Activated T-helper 1 cell treated with anti-CD3 and anti-CD28 coated beads, Interleukin-12 subunit alpha, Interleukin-12 subunit beta, Interleukin-2, Interleukin-4 antibody, amounts not matched to agents 30 ng/mL and 10 ng/mL and 1 ng/mL, durations not matched to agents 14 hours and 24 hours and 36 hours (primary cell): ENCODE data around the gene RHOH. TPM values are rescaled to one million over a fixed set of nuclear protein-coding genes. Genes with fewer than 3 reads are reported as not detected.
"Not testable (repeated sequence)": the region's sequence is repeated elsewhere in the genome, so short reads cannot be mapped to it uniquely, and the experiment has no call there.

ENCODE experiments used
- DNase-seq: peaks from one replicate; pipeline ENCODE4 v3.0.0; 2021; ENCODE audit warnings: low spot score
- H3K27ac Mint-ChIP-seq: one replicate; pipeline ENCODE4 v1.8.0; 2021; ENCODE audit warnings: mild to moderate bottlenecking, mixed read lengths
- H3K27me3 Mint-ChIP-seq: one replicate; pipeline ENCODE4 v1.8.0; 2022; ENCODE audit warnings: mild to moderate bottlenecking, moderate library complexity, mixed read lengths; ENCODE audit not compliant: insufficient read depth
- H3K36me3 Mint-ChIP-seq: one replicate; pipeline ENCODE4 v1.8.0; 2021; ENCODE audit warnings: low read depth, mixed read lengths
- H3K4me1 Mint-ChIP-seq: one replicate; pipeline ENCODE4 v1.8.0; 2021; ENCODE audit warnings: low read depth, mixed read lengths
- H3K4me3 Mint-ChIP-seq: one replicate; pipeline ENCODE4 v1.8.0; 2021; ENCODE audit warnings: mild to moderate bottlenecking, moderate library complexity, mixed read lengths
- H3K9me3 Mint-ChIP-seq: one replicate; pipeline ENCODE4 v1.8.0; 2021; ENCODE audit warnings: mixed read lengths
- intact Hi-C: fragments of 100-400 bp; cut with micrococcal nuclease; formaldehyde crosslinking; loops from one replicate; pipeline ENCODE4 v1.15.1; 2024
- total RNA-seq: library from RNA; stranded (reverse); gene quantifications from 2 replicates; pipeline ENCODE4 v1.2.3, GENCODE V29; 2022

Gene RHOH
- total RNA-seq, 1 donor from 2014 or later: 105 TPM

DNA sequence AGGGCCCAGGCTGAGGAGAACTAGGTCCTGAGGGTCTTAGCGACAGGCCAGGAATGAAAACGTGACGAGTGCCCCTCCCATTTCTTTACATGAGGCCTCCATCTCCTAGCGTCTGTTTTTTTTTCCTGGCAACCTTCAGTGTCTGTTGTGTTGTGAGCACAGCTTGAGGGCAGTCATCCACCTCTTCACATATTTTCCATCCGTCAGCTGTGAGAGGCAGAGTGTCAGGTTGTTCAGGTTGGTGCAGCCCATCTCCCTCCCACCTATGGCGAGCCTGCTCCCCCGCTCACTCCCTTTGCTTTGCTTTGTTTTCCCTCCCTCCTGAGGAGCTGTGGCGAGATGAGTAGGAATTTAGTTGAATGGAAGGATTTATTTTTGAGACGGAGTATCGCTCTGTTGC is 86.6 kb downstream of the RHOH start:
- intact Hi-C loops: no loop called here
- Mint-ChIP-seq H3K4me3 (no peak overlapping the region), H3K36me3 (peaks cover 11% of the 10 kb centered on the region), H3K4me1 (peaks cover 52% of the 10 kb centered on the region), H3K27ac (peak overlapping the region; percentile 84), H3K27me3 (no peaks in the 10 kb centered on the region), H3K9me3 (peaks cover 12% of the 10 kb centered on the region)
- DNase-seq: no peak

- Mint-ChIP-seq H3K27ac (peak overlapping the region; percentile 84), H3K4me1 (peaks cover 56% of the 10 kb centered on the region), H3K36me3 (peaks cover 11% of the 10 kb centered on the region), H3K9me3 (peaks cover 12% of the 10 kb centered on the region), H3K27me3 (no peaks in the 10 kb centered on the region), H3K4me3 (peak overlapping the region; percentile 32)
- intact Hi-C loops: loop anchor here (1.0 kb wide), 6 partner anchors 21 to 84 kb away; no protein-coding TSS in a partner anchor
- peak; percentile 54 for DNase-seq
These were observed 87.1 kb downstream of the RHOH start for GRCh38 chr4:40283968-40284367.

- Mint-ChIP-seq H3K27ac (no peak overlapping the region), H3K9me3 (peaks cover 12% of the 10 kb centered on the region), H3K27me3 (no peaks in the 10 kb centered on the region), H3K36me3 (peaks cover 11% of the 10 kb centered on the region), H3K4me1 (peaks cover 70% of the 10 kb centered on the region), H3K4me3 (no peak overlapping the region)
- intact Hi-C loops: no loop called here
- DNase-seq: no peak
These were observed 88.9 kb downstream of the RHOH start for GRCh38 chr4:40285692-40286091.

DNA sequence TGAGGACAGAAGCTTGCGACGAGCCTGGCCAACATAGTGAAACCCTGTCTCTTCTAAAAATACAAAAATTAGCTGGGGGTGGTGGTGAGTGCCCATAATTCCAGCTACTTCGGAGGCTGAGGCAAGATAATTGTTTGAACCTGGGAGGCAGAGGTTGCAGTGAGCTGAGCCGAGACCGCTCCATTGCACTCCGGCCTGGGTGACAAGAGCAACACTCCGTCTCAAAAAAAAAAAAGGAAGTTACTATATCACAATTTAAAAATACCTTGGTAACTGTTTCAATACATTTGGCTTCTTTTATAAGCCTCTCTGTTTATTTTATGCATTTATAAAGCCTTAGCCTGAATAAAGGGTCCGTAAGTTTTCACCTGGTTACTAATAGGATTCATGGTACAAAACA is 91.7 kb downstream of the RHOH start:
- Mint-ChIP-seq H3K4me1 (peaks cover 67% of the 10 kb centered on the region), H3K36me3 (peaks cover 5% of the 10 kb centered on the region), H3K27ac (peak overlapping the region; percentile 18), H3K4me3 (no peak overlapping the region), H3K9me3 (no peaks in the 10 kb centered on the region), H3K27me3 (no peaks in the 10 kb centered on the region)
- DNase-seq: no peak
- intact Hi-C loops: loop anchor here (2.0 kb wide), 1 partner anchor 46 kb away; no protein-coding TSS in a partner anchor

GRCh38 chr4:40289366-40290188 is 92.7 kb downstream of the RHOH start:
- intact Hi-C loops: loop anchor here (1.0 to 2.0 kb wide), 3 partner anchors 16 to 47 kb away; no protein-coding TSS in a partner anchor
- Mint-ChIP-seq H3K4me1 (peaks cover 56% of the 10 kb centered on the region), H3K27me3 (no peaks in the 10 kb centered on the region), H3K27ac (peak overlapping the region; percentile 78), H3K9me3 (no peaks in the 10 kb centered on the region), H3K4me3 (peak overlapping the region; percentile 31), H3K36me3 (peaks cover 5% of the 10 kb centered on the region)
- no peak for DNase-seq

DNA sequence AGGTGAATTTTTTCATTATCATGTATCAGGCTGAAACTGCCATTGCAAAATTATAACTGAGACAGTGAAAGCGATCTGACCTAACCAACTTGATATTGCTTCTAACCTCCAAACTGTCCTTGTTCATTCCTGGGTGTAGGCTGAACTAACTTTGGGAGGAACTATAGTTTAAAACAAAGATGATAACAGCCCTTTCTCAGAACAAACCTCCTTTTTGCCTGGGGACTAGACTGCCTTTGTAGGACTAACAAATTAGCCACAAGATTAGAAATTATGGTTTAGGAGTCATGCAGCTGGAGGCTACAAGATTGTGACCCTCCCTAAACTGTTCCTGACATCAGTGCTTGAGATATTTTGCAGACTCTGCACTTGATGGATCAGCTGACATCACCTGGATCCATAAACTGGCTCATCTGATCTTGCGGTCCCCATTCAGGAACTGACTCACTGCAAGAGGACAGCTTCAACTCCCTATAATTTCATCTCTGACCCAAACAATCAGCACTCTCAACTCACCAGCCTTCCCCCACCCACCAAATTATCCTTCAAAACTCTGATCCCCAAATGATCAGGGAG is 93.9 kb downstream of the RHOH start:
- peak overlapping the region; percentile 46 for H3K4me3 Mint-ChIP-seq
- H3K27ac Mint-ChIP-seq: peak overlapping the region; percentile 63

GRCh38 chr4:40292313-40292759 is 95.5 kb downstream of the RHOH start:
- no peak overlapping the region for H3K27ac Mint-ChIP-seq
- no peaks in the 10 kb centered on the region for H3K9me3 Mint-ChIP-seq
- no peak for DNase-seq
- peaks cover 47% of the 10 kb centered on the region for H3K4me1 Mint-ChIP-seq
- peaks cover 3% of the 10 kb centered on the region for H3K36me3 Mint-ChIP-seq
- intact Hi-C loops: no loop called here
- H3K27me3 Mint-ChIP-seq: no peaks in the 10 kb centered on the region
- H3K4me3 Mint-ChIP-seq: no peak overlapping the region

More for the DNA sequence above, 93.9 kb downstream of the RHOH start:
- DNase-seq, H3K27me3 Mint-ChIP-seq, H3K36me3 Mint-ChIP-seq, intact Hi-C loops, H3K9me3 Mint-ChIP-seq: not testable (repeated sequence)
- H3K4me1 Mint-ChIP-seq: peaks cover 50% of the 10 kb centered on the region

- H3K36me3 Mint-ChIP-seq: peaks cover 3% of the 10 kb centered on the region
- peaks cover 51% of the 10 kb centered on the region for H3K4me1 Mint-ChIP-seq
- no peak for DNase-seq
- H3K9me3 Mint-ChIP-seq: no peaks in the 10 kb centered on the region
- intact Hi-C loops: no loop called here
- H3K4me3 Mint-ChIP-seq: no peak overlapping the region
- no peaks in the 10 kb centered on the region for H3K27me3 Mint-ChIP-seq
- no peak overlapping the region for H3K27ac Mint-ChIP-seq
These were observed 97.5 kb downstream of the RHOH start for GRCh38 chr4:40294339-40294738.

GRCh38 chr4:40295030-40295429 is 98.2 kb downstream of the RHOH start:
- H3K4me3 Mint-ChIP-seq, H3K9me3 Mint-ChIP-seq, H3K36me3 Mint-ChIP-seq, intact Hi-C loops, H3K27me3 Mint-ChIP-seq, DNase-seq, H3K27ac Mint-ChIP-seq: not testable (repeated sequence)
- peaks cover 50% of the 10 kb centered on the region for H3K4me1 Mint-ChIP-seq

DNA sequence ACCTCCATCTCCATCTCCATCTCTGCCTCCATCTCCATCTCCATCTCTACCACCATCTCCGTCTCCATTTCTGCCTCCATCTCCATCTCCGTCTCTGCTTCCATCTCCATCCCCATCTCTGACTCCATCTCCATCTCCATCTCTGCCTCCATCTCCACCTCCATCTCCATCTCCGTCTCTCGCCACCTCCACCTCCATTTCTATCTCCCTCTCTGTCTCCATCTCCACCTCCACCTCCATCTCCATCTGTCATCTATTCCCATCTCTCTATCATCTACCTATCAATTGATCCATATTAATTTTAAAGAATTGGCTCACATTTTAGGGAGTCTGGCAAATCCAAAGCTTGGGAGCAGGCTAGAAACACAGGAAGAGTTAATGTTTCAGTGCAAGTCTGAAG is 98.7 kb downstream of the RHOH start:
- Mint-ChIP-seq H3K27me3 (no peaks in the 10 kb centered on the region), H3K27ac (no peak overlapping the region), H3K36me3 (peaks cover 3% of the 10 kb centered on the region), H3K4me1 (peaks cover 50% of the 10 kb centered on the region), H3K4me3 (no peak overlapping the region), H3K9me3 (no peaks in the 10 kb centered on the region)
- DNase-seq: no peak
- intact Hi-C loops: no loop called here

Other genes with a start within 250 kb of the RHOH start
- 129 and 131 TPM in 2 replicates for gene PDS5A, start 219.1 kb upstream of the RHOH start, total RNA-seq
- 28.7 and 29.0 TPM in 2 replicates for gene N4BP2, start 140.2 kb upstream of the RHOH start, total RNA-seq
- not detected in 2 replicates for gene CHRNA9, start 138.3 kb downstream of the RHOH start, total RNA-seq